GM21528 (cell line): Measurements from ENCODE around the gene CYS1.

Experiments used
- ATAC-seq: cut with Tn5 transposase; IDR thresholded peaks from one replicate; pipeline ENCODE4 v1.9.1; 2021; ENCODE audit warnings: mild to moderate bottlenecking, moderate library complexity; ENCODE audit not compliant: unreplicated experiment, low FRiP score

CYS1 gene

DNA sequence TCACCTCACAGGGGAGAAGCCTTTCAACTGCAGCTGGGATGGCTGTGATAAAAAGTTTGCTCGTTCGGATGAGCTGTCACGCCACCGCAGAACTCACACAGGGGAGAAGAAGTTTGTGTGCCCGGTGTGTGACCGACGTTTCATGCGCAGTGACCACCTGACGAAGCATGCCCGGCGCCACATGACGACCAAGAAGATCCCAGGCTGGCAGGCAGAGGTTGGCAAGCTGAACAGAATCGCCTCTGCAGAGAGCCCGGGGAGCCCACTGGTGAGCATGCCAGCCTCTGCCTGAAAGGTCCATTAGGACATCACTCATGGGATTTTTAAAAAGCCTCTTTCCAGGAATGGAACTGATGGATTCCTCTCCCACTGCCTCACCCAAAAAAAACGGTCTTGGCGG is 28.0 kb downstream of the CYS1 start:
- ATAC-seq: no peak

DNA sequence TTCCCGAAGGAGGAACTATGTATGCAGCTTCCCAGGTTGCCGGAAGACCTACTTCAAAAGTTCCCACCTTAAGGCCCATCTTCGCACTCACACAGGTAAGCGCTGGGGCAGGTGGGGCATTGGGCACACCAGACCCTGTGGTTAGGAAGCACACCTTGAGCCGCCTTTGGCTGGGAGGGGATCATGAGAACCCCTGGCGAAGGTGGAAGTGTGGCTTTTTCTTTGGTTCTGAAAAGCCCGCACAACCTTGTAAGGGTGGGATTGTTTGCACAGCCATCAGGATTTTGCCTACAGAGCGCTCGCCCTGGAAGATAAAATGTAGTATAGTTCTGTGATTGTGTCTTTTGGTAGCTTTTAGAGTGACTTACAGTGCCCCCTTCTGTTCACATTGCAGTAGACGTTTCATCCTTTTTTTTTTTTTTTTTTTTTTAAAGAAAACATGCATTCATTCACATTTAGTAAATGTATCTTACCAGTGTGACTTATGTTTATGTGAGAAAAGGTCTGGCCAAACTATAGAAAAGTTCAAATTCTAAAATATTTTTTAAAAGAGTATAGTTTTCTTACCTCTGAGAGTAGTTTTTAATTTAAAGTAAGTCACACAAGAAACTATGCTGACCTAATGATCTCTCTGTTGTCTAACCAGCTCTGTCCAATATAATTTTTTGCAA is 31.6 kb downstream of the CYS1 start:
- ATAC-seq: no peak

DNA sequence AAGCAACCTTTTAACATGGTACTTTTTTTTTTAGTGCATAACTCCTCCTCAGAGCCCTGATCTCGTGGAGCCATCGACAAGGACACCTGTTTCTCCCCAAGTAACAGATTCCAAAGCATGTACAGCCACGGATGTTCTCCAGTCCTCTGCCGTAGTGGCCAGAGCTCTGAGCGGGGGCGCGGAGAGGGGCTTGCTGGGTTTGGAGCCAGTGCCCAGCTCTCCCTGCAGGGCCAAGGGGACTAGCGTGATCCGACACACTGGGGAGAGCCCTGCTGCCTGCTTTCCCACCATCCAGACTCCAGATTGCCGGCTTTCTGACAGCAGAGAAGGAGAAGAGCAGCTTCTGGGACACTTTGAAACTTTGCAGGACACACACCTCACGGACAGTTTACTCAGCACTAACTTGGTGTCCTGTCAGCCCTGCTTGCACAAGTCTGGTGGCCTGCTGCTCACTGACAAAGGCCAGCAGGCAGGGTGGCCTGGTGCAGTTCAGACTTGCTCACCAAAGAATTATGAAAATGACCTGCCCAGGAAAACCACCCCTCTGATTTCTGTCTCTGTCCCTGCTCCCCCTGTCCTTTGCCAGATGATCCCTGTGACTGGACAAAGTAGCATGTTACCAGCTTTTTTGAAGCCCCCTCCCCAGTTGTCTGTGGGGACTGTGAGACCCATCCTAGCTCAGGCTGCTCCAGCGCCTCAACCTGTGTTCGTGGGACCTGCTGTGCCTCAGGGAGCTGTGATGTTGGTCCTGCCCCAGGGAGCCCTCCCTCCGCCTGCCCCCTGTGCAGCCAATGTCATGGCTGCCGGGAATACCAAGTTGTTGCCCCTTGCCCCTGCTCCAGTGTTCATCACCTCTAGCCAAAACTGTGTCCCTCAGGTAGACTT is 32.4 kb downstream of the CYS1 start:
- ATAC-seq: no peak

DNA sequence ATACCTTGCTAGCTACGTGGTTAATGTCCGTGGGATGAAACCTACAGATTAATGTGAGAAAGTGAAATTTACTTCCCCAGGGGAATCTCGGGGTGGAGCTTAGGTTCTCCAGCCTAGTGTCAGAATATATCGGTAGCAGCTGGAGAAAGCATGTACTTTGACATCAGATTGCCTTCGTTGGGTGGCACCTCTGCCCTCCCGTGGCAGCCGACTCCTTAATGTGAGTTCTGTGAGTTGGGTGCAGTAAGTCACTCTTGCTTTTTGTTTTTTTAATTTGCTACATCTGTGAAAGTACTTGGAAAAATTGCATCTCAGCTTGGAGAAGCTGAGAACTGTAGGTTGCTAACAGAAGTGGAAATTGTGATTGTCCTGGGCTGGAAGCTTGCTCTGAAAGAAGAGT is 33.3 kb downstream of the CYS1 start:
- no peak for ATAC-seq

DNA sequence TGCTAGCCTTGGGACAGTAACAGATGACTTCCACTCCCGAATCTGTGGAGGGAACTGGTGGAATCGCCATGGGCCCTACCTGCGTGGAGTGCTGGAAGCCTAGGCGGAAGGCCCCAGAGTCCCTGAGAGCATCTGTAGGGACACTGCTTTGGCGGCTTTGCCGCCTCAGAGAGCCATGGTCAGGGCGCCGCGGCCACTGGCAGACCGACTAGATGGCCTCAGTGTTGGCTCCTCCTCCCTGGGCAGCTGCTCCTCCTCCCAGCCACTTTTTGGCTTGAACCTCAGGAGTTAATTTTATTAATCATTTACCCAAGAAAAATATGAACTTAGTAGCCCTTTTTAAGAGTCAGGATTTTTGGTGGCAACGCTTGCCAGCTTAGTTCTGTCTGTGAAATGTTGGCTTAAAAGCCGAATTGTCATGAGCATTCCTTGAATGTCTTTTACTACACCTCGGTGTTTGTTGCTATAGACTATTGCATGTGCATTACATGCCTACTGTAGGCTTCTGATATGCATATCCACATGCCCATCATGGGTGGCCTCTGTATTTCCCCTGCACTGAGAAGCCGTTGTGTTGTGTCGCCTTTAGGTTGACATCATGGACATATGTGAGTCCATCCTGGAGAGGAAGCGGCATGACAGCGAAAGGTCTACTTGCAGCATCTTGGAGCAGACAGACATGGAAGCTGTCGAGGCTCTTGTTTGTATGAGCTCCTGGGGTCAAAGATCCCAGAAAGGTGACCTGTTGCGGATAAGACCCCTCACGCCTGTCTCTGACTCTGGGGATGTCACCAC is 34.5 kb downstream of the CYS1 start:
- no peak for ATAC-seq

DNA sequence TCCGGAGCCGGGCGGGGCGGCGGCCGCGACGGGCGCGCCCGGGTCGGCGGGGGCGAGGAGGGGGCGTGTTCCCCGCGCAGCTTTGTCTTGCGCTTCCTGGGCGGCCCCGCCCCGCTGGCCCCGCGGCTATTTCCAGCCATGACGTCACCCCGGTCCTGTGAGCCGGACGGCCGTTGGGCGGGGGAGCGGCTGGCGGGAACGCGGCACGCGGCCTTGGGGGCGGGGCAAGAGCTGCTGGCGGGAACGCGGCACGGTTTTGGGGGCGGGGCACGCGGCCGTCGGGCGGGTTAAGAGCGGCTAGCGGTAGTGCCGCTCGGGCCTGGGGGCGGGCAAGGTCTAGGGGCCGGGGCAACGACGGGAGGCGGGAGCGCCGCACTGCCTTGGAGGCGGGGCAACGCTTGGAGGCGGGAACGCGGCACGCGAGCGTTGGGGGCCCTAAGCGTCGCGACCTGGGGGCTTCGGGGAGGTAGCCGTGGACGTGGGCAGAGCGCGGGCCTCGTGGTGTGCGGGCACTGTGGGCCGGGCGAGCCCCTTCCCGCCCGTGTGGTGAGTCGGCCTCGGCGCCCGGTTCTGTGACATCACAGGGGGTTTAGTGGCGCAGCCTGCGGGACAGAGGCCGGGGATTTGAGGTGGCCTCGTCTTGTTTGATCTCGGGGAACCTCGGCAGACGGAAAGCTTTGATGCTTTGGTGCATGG is 36.2 kb downstream of the CYS1 start:
- ATAC-seq: peak; percentile 22

DNA sequence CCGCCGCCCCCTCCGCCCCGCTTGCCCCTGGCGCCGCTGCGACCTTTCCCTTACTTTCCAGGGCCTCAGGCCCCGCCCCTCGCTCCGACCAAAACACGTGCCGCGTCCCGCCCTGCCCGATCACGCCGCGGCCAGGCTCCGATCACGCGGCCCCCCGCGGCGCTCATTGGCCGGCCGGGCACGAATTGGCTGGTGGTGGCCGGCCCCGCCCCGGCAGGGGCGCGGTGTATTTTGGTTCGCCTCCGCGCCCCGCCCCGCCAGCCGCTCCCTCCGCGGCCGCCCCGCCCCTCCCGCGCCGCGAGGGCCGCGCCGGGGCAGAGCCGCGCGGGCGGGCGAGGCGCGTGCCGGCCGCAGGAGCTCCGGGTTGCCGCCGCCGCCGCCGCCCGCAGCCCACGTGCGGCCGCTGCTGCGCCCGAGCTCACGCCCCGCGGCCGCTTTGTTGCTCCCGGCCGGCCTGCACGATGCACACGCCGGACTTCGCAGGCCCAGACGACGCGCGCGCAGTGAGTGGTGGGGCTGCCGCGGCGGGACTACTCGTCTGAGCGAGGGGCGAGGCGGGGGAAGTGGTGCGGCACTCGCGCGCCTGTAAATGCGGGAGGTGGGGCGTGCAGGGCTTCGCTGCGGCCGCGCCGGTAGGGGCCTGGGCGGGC is 36.8 kb downstream of the CYS1 start, which contains the start of gene KLF11:
TSS of gene KLF11 (plus strand) at position 295 of the 650 bp plus-strand sequence. CDS start at position 462, 167 bp downstream.
- peak; percentile 57 for ATAC-seq

DNA sequence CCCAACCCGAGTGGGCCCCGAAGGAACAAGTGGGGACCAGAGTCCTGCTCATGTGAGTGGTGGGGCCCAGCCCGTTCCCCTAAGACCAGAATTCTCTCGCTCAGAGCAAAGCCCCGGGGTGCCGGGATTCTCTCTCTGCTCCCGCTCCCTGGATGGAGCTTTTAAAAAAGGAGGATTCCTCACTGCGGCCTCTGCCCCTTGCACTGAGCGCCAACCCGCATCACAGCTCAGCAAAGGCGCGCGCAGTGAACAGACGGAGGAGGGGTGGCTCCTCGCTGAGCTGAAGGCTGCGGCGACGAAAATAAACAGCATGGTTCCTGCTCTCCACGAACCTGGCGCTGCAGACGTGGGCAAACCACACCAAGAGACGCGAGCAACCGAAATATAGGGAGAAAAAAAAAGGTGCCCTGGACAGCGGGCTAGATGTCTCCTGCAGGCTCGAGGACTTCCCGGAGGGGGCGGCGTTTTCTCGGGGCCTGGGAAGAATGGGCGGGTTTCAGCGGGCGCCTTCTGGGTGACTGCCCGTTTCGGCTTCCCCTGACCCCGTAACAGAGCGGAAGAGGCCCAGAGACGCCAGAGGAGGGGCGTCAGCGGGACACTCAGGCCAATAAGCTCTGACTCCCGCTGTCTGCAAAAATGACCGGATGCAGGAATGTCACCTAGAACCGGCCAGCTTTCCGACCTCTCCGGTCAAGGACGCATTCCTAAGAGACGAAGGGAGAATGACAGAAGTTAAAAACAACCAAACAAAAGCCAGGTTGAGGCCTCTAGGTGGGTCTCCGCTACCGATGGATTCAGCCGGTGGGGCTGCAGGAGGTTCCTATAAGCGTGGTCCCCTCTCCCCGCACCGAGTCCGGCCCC is 37.7 kb downstream of the CYS1 start:
- ATAC-seq: no peak

DNA sequence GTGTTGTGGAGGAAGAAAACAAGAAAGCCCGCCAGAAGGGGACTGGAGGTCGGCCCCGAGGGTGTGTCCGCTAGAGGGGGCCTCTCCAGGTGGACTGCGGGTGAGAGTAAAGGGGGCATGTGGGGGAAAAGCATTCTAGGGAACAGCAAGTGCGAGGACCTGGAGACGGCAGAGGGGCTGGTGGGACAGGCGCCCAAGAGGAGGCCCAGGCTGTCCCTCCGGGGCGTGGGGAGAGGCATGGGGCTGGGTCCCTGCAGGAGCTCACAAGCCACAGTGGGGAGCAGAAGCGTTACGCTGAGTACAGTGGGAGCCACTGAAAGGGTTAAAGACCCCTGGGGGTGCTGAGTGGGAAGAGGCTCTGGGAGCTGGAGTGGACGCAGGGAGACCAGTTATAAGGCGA is 38.5 kb downstream of the CYS1 start:
- no peak for ATAC-seq

DNA sequence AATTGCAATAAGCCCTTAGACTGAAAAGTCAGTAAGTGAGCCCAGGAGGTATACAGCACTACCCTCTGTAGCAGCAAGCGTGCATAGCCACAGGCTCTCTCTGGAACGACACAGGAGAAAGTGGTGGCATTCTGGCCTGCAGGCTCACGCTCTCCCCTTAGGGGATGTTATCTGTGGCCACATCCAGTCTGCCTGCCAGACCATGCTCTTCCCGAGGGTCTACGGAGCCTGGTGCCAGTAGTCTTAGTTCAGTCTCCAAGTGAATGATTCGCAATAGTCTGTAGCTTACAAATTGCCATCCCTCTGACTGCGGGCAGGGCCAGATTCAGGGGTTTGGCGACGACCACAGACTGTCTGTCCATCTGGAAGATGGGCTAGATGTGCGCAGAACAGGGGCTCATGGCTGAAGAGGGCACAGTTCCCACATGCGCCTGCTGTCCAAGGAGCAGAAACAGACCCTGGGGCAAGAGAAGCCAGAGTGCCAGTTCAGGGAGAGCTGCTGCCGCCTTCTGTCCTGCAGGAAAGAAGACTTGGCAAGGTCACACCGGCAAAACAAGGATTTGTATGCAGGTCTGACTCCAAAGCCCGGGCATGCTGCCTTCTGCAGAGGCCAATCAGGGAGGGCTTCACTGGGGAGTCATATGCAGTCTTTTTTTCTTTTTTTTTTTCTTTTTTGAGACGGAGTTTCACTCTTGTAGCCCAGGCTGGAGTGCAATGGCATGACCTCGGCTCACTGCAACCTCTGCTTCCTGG is 40.4 kb downstream of the CYS1 start:
- no peak for ATAC-seq

DNA sequence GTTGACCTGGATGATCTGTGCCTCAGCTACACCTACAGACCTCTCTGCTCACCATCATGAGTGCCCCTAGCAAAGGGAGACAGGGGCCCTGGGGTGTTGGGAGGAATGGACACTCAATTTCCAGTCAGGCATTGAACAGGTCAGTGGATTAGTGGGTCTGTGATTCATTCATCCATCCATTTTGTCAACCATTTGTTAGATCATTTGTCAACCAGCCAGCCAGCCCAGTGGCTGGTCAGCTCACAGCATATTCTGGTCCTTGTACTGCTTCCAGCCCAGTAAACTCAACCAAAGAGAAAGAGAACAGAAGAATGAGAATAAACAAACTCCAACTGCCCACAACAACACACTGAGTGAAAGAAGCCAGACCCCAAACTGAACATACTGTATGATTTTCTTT is 41.5 kb downstream of the CYS1 start:
- ATAC-seq: no peak

DNA sequence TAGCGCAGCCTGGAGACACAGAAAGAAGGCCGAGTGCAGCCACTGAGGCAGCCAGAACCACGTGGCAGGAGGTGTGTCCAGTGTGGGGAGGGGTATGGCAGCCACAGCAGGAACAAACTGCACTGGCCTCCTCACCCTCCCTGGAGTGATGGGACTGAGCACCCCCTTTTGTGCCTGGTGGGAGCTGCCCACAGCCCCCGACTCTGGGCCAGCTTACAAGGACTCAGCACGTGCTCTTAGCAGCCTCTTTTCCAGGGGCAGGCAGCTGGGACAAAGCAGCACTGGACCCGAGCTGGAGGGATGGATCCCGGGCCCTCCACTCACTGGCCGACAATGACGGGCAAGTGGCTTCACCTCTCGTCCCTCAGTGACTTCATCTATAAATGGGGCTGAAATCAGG is 42.1 kb downstream of the CYS1 start:
- no peak for ATAC-seq

DNA sequence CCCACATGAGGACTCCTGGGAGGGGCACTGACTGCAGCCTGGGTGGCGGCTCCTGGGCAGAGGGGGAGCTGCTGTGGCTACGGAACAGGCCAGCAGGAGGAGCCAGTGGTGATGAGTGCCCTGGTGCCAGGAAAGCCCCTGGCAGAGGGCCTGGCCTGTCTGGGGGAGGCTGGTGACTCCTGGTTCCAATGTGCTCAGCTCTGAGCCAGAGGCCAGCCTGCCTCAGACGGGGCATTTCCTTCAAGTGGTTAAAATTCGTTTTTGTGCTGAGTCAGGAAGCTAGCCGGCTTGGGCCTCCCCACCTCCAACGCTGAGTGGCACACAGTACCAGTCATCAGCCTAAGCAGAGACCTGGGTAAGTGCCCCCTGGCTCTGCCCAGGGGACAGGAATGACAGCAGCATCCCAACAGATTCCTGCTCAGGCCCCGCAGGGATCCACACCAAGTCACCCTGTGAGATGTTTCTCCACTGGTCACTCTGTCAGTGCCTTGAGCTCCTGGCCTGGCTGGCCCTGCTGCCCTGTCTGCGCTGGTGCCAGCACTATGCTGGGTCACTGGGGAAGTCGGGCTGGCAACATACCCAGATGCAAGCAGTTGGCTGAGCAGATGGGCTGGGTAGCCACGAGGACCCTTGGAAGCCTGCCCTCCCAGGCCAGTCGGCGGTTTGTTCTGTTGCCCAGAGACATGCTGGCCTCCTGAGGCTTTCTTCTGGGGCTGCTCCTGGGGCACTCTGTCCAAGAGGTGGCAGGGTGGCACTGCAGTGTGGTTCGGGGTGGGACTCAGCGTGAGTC is 43.9 kb downstream of the CYS1 start:
- no peak for ATAC-seq

DNA sequence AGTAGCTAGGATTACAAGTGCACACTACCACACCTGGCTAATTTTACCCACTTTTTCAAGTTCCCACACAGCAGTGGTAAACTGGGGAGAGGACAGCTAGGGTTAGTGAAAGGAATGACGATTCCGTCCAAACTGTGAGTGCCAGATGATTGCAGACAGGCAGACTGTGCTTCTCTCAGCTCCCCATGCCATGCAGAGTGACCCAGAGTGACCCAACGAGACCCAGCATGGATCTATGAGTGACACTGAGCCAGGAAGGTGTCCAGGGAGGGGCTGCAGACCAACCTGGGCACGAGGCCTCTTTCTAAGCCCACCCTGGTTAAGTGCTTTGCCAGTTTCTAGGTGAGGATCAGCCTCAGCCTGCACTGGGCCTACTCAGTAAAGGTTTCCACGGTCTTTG is 44.6 kb downstream of the CYS1 start:
- no peak for ATAC-seq

DNA sequence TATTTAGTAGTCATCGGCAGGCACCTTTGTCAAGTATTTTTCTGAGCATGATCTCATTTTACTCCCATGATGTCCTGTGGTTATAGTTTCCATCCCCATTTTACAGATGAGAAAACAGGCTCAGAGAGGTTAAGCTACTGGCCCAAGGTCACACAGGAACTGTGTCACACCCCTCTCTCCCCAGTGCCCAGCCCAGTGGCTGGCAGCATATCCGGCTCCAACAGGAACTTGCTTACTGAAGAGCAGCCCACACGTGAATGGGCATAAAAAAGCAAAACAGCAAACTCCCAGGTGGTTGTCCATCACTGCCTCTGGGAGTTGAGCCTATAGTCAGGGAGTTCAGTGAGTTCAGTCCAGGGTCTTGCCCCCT is 45.2 kb downstream of the CYS1 start:
- no peak for ATAC-seq

DNA sequence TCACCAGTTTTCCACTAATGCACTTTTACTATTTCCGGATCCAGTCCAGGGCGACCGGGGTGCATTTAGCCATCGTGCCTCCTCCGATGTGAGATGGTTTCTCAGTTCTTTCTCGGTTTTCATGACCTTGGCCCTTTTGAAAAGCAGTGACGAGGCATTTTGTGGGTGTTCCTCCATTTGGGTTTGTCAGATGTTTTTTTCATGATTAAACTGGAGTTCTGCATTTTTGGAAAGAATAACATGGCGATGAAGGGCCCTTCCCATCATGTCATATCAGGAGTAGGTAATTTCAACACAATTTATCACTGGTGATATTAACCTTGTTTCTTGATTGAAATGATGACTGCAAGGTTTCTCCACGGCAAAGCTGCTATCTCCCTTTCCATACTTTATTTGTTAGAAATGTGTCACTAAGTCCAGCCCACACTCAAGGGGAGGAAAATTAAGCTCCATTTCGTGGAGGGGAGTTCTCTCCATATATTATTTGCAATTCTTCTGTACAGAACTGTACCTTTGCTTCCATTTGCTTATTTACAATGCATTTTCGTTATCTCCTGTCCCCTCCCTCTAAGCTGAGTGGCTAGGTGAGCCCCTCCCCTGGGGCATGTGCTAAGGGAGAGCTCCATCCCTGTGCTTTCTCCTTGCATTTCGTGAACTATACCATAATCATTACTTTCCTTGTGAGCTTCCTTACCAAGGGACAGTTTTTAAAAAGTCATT is 45.7 kb downstream of the CYS1 start:
- ATAC-seq: no peak
